ENCODE results near the gene ZBTB43.

The ZBTB43 gene

GRCh38 chr9:126832440-126832839 is 27.6 kb downstream of the ZBTB43 start:
- no peak for DNase-seq

GRCh38 chr9:126833020-126833419 is 28.2 kb downstream of the ZBTB43 start:
- DNase-seq: no peak

- DNase-seq: no peak
These were observed 29.0 kb downstream of the ZBTB43 start for GRCh38 chr9:126833710-126834345.

DNA sequence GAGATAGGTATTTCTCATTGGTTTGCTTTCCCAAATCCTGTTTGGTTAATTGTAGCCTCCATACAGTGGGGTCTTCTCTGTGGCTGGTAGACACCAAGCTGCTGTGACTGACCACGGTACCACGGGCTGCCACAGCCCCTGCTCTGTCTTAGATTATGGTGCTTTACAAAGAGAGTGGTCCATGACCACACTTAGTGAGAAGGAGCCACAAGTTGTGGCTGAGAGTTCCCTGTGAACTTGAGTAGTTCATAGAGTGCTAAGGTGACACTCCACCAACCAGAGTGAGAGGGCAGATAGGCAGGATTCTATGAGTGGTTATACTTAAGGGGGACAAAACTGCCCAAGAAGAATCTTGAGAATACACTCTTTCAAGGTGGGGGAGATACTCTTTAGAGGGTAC is 29.8 kb downstream of the ZBTB43 start:
- DNase-seq: no peak

GRCh38 chr9:126836216-126836615 is 31.4 kb downstream of the ZBTB43 start:
- DNase-seq: no peak

DNA sequence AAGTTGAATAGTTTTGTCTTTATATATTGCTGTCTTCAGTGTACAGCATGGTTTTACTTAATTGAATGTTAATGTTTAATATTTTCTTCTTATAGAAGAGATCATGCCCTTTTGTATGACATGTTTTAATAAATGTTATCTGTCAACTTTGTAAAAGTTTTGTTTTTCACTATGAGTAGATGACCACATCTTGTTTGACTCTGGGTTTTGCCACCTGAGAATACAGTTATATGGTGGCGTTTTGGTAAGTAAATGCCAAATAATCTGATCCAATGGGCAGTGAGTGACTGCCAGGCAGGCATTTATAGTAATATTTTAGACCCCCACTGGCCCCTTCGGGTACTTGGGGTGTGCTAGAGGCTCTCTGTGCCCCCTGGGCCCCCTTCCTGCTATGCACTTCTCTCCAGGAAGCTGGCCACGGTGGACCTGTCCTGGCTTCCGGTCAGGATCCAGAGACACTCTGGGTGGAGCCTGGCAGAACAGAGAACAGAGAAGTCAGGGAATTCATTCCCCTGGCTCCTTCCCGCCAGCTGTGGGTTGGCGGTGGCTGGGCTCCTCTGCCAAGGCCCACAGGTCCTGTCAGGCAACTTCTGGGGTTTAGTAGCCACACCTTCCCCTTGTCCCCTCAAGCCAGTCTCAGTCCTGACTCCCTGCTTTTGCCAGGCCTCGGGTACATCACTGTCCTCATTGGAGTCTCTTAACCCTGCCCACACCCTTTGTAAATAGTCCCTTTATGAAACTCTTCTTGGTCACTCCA is 33.4 kb downstream of the ZBTB43 start:
- DNase-seq: no peak

GRCh38 chr9:126838895-126839294 is 34.1 kb downstream of the ZBTB43 start:
- DNase-seq: no peak

DNA sequence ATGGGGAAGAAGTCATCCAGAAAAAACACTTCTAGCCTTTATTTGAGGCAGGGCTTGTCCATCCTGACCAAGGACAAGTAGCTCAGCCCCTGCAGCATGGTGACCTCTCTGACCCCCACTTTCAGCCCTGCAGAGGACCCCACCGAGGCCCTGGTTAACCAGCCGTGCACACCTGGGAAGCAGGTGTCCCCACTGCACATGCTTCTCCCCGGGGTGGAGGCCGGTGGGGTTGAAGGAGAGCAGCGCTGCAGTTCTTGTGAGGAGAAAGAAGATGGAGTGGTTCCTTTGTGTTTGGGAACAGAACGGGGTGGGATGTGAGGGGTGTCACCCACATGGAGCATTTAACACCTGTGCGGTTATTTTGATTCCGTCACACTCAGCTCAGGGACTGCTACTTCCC is 34.5 kb downstream of the ZBTB43 start:
- DNase-seq: no peak

GRCh38 chr9:126842220-126842842 is 37.5 kb downstream of the ZBTB43 start:
- peak in 1 of 2 donors; percentile 25 for DNase-seq

GRCh38 chr9:126842977-126843799 is 38.3 kb downstream of the ZBTB43 start:
- peak; percentile 65 to 71 for DNase-seq

DNA sequence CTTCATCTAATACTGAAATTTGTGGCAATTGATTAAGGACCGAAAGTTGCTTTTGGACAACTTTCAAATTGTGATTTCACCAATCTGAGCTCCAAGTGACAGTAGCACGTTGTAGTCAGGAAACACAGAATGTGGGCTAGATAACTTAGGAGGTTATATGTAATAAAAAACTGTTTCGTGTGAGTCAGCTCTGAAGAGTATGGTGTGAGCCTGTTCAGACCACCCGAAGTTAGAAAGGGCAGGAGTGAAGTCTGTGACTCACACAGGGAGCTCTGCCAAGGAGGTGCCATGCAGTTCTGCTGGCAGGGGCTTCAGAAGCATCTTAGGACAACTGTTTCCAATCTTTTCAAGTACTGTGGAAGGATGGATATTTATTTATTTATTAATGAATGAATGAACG is 39.2 kb downstream of the ZBTB43 start:
- DNase-seq: no peak

DNA sequence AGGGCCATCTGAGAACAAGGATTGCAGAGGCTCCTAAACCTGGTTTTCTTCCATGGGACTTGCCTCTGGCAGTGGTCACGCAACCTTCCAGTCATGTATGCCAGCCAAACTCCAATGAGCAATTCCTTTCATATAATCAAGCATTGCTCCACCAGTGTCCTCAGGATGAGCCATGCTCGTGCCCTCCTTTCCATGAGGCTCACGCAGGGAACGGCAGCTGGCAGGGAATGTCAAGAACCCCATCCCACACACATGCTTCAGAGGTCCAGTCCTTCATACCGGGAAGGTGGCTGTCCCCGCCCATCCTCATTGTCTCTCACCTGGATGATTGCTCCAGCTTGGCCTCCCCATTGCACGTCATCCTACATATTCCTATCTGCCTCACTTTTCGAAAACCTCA is 42.2 kb downstream of the ZBTB43 start:
- no peak for DNase-seq

DNA sequence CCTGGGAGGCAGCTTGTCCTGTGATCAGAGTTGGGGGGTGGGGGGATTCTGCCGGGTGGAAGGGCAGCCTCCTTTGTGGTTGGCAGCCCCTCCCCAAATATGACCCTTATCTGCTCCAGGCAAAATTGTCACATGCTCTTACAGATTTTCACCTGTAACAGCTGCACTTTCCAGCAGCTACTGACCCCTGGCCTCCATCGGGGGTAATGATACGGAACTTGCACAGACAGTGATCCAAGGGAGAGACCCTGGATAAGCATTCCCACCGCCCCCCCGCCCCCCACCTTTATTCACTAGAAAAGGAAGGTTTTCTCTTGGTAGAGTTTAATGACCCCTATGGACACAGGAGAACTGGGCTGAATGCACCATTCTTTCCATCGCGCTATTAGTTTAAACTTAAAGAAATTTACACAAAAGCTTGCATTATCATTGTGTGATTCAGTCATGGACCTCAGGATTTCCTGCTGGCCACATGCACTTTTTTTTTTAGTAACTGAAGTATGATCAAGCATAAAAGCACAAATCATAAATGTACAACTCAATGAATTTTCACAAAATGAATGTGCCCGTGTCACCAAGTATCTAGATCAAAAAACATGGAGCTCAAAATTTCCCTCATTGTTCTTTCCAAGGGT is 44.9 kb downstream of the ZBTB43 start:
- no peak for DNase-seq

- no peak for DNase-seq
These were observed 46.5 kb downstream of the ZBTB43 start for GRCh38 chr9:126851286-126851880.

DNA sequence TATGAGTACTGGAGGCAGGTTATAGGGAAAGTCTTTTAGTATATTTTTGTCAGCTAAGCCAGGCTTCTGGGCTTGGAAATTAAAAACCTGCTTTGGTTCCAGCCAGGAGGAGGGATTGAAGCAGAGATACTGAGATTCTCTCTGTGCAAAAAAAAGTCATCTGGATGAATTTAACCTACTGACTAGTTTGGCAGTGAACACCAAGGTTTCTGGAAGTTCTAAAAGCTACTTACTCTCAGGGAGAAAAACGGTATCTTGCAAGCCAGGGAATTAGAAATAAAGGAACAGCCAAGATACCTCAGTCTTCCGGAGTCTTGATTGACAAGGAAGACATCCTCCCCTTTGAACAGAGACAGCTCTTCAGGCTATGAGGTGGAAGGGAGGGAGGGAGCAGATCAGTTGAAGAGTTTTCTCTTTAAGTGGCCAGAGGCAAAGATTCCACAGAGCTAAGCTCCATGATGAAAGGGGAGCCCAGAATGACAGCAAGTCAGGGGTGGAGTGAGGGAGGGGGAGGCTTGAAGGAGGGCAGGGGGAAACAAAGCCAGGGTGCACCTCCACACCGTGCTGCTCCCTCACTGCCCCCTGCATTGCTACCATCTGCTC is 47.3 kb downstream of the ZBTB43 start:
- no peak for DNase-seq

DNA sequence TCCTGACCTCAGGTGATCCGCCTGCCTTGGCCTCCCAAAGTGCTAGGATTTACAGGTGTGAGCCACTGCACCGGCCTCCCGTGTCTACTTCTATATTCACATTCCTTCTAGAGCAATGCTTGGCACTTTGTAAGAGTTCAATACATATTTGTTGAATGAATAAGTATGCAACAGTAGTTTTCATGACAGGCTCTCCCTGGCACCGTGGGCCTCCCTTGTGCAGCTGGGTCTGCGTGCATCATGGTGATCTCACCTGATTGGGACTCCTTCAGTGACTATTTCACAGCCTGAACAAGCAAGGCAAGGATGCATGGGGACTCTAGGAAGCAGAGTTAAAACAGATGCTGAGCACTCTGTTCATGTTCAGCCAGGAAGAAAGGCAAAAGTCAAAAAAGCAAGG is 48.8 kb downstream of the ZBTB43 start:
- no peak for DNase-seq

DNA sequence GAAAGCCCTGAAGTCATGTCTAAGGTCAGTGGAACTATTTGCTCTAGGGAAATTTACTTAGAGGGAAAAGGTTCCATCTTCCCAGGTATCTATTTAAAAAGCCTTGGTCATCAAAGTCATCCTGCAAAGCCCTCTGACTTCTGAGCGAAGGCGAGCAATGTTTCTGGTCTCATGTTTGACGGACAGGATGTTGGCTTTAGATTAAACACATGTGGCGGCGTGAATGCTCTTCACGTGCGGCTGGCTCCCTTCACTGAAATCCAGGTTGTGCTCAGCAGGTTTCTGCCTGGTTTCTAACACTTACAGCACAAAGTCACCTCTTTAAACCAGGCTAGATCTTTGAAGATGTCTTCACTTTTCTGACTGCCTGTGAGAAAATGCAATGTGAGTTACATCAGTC is 49.9 kb downstream of the ZBTB43 start:
- DNase-seq: no peak

DNA sequence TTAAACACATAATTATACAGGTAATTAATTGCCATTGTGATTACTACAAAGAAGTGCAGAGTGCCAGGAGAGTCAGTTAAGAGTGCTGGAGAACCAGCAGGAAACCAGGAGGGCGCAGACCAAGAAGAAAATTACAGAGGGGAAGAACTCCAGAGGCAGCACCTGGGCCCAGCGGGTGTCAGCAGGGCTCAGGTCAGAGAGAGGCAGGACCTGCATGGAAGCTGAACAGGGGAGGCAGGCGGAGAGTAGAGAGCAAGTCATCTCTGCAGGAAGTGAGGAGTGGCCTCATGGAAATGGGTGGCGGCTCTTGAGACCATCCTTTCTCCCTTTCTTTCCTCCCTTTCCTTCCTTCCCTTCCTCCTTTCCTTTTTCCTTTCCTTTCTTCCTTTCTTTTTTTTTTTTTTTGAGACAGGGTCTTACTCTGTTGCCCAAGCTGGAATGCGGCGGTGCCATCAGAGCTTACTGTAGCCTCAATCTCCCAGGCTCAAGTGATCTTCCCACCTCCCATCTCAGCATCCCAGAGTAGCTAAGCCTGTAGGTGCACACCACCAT is 51.6 kb downstream of the ZBTB43 start:
- DNase-seq: no peak

DNA sequence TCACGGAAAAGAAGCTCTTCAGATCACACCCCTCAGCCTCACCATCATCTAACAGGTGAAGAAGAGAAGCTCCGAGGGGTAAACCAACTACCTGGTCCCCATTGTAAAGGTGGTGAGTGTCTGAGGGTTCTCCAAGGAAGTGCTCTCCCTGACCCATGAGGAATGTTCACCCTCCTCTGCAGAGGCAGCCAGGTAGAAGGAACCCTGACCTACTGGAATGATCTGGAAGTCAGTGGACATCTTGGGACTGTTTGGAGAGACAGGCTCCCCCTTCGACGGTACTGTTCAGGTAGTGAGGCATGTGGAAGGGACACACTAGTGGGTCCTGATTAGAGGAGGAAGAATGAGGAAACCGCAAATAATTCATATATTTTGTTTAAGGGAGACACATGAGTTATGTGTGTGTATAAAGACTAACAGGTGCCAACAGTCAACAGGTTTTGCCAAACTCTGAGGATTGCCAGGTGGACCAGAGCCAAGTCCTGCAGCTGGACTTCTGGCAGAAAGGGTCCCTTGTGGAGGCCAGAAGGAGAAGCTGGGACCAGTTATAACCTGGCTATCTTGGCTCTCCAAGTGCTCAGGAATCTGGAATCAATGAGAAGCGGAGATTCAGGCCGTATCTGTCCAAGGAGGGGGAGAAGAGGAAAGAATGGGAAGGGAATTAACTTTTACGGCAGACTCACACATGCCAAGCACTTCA is 52.6 kb downstream of the ZBTB43 start:
- DNase-seq: no peak

DNA sequence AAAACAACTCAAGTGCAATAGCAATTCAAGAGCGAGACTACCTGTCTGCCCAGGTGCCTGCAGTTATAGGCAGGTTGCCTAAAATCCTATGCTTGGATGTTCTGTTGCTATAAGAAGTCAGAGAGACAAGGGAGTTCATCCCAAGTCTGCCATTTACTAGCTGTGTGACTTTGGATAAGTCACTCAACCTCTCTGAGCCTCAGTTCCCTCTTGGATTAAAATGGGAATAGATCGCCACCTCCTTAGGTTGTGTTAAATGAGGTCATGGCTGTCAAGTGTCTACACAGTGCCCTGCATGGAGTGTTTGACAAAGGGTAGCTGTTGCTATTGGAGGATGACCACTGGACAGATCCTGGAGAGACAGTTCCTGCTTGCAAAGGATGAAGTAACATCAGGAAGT is 54.3 kb downstream of the ZBTB43 start:
- peak; percentile 30 to 36 for DNase-seq

Measured in inflammatory macrophage (primary cell).